Tibial nerve (tissue), 4 donors: ENCODE data around the gene LZTFL1. TPM values are rescaled to one million over a fixed set of nuclear protein-coding genes. Genes with fewer than 3 reads are reported as not detected.

Experiments
- DNase-seq, 2 donors: peaks; one replicate each; pipeline ENCODE4 v3.0.0-alpha.2; 2019; ENCODE audit warnings: low spot score in 2 of 2
- H3K27ac ChIP-seq, 4 donors: fragments of 200-600 bp; sonication (generic) in 3 of 4; one replicate each; pipeline ENCODE4 v1.5.1; 2017 to 2019; ENCODE audit warnings: mild to moderate bottlenecking in 1 of 4
- H3K27me3 ChIP-seq, 2 donors: fragments of 200-600 bp; sonication (generic) in 1 of 2; one replicate each; pipeline versions ENCODE4 v1.5.1 to v1.6.0; 2017 to 2019
- H3K36me3 ChIP-seq, 3 donors: fragments of 200-600 bp; sonication (generic); one replicate each; pipeline ENCODE4 v1.5.1; 2018 to 2019
- H3K4me1 ChIP-seq, 4 donors: fragments of 200-600 bp; sonication (generic) in 3 of 4; one replicate each; pipeline ENCODE4 v1.5.1; 2017 to 2019
- H3K4me3 ChIP-seq, 4 donors: fragments of 200-600 bp; sonication (generic) in 3 of 4; one replicate each; pipeline ENCODE4 v1.5.1; 2017 to 2019; ENCODE audit warnings: mild to moderate bottlenecking in 1 of 4, moderate library complexity in 1 of 4
- H3K9me3 ChIP-seq, 4 donors: fragments of 200-600 bp; sonication (generic) in 3 of 4; one replicate each; pipeline ENCODE4 v1.5.1; 2017 to 2019
- EP300 ChIP-seq, 2 donors: sonication (generic); formaldehyde crosslinking; IDR thresholded peaks; one replicate each; pipeline ENCODE4 v1.6.1; 2017; ENCODE audit warnings: antibody characterized with exemption in 2 of 2, mild to moderate bottlenecking in 1 of 2
- POLR2A ChIP-seq, 2 donors: fragments of 450-650 bp; IDR thresholded peaks; one replicate each; pipeline ENCODE4 v1.6.1; 2017; ENCODE audit warnings: antibody characterized with exemption in 2 of 2, mild to moderate bottlenecking in 2 of 2, moderate library complexity in 2 of 2
- WGBS, 2 donors: methylation state at CpG; one replicate each; pipeline ENCODE4 v1.1.5; 2018; 5-methylcytosine and 5-hydroxymethylcytosine counted together
- total RNA-seq, 4 donors: library from RNA; depleted of rRNA; stranded (reverse); fragments of >200 nt; gene quantifications; one replicate each; pipeline ENCODE4 v1.1.0, GENCODE V29; 2016
- TF ChIP-seq, protein P1 (sequence below), 5 experiments: fragments of 200-600 bp in 3 of 5; fragments of 450-650 bp in 2 of 5; sonication (generic) in 3 of 5; IDR thresholded peaks; one replicate each; pipeline ENCODE4 v1.5.1; 2016 to 2019; ENCODE audit warnings: antibody characterized with exemption in 5 of 5, mild to moderate bottlenecking in 3 of 5, moderate library complexity in 2 of 5

LZTFL1 gene
- total RNA-seq, 4 donors from 2014 or later = 12.6 to 32.2 (median 21.3) TPM

DNA sequence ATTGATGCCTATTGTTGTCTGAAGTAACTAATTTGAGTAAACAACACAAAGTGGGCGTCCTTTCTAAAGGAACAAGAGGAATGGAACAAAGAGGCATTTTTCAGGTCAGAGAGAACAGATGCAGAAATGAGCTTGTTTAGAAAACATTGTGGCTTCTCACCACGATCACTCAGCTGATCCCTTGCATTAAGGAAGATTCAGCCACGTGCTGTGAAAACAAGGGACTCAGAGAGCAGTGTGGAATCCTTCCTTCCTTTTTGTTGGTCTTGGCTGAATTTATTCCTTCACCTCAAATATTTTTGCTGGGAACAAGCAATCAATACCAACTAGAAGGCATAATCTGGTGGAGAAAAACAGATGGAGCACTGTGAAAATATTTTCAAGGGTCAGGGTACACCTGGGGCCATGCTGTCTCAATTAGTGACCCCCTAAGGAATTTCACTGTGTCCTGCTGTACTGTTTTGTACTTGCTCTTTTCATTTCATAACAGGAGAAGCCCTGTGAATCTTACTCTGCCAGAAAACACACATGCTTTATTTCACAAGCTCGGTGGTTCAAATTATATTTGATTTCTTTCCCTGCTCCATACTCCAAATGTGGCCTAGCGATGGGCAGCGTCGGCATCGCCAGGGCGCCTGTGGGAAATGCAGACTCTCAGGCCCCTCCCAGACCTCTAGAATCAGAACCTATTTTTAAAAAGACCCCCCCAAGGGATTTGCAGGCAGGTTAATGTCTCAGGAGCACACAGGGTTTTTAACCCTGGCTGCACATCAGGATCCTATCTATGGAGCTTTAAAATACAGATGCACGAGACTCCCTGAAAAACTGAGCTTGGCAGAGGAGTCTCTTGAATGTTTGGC is 34.0 kb downstream of the LZTFL1 start:
- H3K27ac ChIP-seq = peak overlapping the region in 2 of 4 donors; percentile 56 to 68
- H3K9me3 ChIP-seq = no peaks in the 10 kb centered on the region
- no peak for DNase-seq
- no peak overlapping the region for H3K4me3 ChIP-seq
- peaks cover 0 to 1% (median 0%) of the 10 kb centered on the region in 3 donors for H3K36me3 ChIP-seq
- TF ChIP-seq, protein P1, sequence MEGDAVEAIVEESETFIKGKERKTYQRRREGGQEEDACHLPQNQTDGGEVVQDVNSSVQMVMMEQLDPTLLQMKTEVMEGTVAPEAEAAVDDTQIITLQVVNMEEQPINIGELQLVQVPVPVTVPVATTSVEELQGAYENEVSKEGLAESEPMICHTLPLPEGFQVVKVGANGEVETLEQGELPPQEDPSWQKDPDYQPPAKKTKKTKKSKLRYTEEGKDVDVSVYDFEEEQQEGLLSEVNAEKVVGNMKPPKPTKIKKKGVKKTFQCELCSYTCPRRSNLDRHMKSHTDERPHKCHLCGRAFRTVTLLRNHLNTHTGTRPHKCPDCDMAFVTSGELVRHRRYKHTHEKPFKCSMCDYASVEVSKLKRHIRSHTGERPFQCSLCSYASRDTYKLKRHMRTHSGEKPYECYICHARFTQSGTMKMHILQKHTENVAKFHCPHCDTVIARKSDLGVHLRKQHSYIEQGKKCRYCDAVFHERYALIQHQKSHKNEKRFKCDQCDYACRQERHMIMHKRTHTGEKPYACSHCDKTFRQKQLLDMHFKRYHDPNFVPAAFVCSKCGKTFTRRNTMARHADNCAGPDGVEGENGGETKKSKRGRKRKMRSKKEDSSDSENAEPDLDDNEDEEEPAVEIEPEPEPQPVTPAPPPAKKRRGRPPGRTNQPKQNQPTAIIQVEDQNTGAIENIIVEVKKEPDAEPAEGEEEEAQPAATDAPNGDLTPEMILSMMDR (IDR thresholded peaks at IDR 0.05) = no peak
- TF ChIP-seq EP300 (IDR thresholded peaks at IDR 0.05) = peak in 1 of 2 donors; percentile 79
- no peaks in the 10 kb centered on the region for H3K27me3 ChIP-seq
- WGBS, 2 donors = 43 to 46% methylated on average over 10 of the region's 10 CpGs
- H3K4me1 ChIP-seq = peaks cover 0 to 21% (median 0%) of the 10 kb centered on the region in 4 donors

DNA sequence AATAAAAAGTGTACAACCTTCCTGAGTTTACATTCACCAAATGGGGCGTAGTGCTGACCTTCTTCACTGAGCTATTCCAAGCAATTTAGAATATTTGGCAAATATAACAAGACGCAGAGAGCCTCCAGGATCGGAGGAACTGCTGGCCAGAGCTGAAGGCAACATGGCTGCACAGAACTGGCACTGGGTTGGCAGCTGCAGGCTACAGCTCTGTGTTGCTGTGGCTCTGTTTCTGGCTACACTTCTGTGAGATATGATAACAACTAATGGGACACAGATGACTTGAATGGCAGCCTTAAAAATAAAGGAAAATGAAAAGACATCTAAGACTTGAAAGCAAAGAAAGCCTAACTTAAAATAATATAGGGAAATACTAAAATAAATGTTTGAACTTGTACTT is 34.8 kb downstream of the LZTFL1 start:
- H3K4me1 ChIP-seq = peaks cover 0 to 21% (median 0%) of the 10 kb centered on the region in 4 donors
- H3K27me3 ChIP-seq = no peaks in the 10 kb centered on the region
- no peaks in the 10 kb centered on the region for H3K9me3 ChIP-seq
- no peak for DNase-seq
- H3K27ac ChIP-seq = peak overlapping the region in 2 of 4 donors; percentile 50 to 68
- H3K4me3 ChIP-seq = no peak overlapping the region
- no peaks in the 10 kb centered on the region for H3K36me3 ChIP-seq
- 73 to 79% methylated on average over 3 of the region's 3 CpGs for WGBS, 2 donors
- TF ChIP-seq EP300 (IDR thresholded peaks at IDR 0.05) (no peak), POLR2A (IDR thresholded peaks at IDR 0.05) (no peak)

DNA sequence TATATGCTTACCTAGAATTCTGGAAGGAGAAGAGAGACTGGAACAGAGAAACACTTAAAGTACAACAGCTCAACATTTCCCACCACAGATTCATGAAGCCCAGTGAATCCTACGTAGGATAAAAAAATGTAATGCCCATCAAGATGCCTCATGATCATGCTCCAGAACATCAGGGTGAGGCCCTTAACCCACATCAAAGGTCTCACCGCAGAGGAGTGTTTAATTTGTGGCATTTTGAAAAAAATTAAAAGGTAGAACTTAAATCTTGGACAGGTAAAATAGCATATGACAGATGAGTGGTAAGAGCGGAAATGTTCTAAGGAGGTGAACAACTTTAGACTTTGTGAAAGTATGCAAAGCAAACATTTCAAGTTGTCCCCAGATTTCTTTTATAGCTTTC is 35.8 kb downstream of the LZTFL1 start:
- H3K27ac ChIP-seq = no peak overlapping the region
- H3K27me3 ChIP-seq = no peaks in the 10 kb centered on the region
- DNase-seq = no peak
- no peaks in the 10 kb centered on the region for H3K9me3 ChIP-seq
- TF ChIP-seq, protein P1 (IDR thresholded peaks at IDR 0.05) = no peak
- no peak for TF ChIP-seq POLR2A (IDR thresholded peaks at IDR 0.05)
- no peak overlapping the region for H3K4me3 ChIP-seq
- H3K4me1 ChIP-seq = peaks cover 0 to 21% (median 0%) of the 10 kb centered on the region in 4 donors
- WGBS, 2 donors = 94 to 97% methylated on average over 3 of the region's 3 CpGs
- no peaks in the 10 kb centered on the region for H3K36me3 ChIP-seq

DNA sequence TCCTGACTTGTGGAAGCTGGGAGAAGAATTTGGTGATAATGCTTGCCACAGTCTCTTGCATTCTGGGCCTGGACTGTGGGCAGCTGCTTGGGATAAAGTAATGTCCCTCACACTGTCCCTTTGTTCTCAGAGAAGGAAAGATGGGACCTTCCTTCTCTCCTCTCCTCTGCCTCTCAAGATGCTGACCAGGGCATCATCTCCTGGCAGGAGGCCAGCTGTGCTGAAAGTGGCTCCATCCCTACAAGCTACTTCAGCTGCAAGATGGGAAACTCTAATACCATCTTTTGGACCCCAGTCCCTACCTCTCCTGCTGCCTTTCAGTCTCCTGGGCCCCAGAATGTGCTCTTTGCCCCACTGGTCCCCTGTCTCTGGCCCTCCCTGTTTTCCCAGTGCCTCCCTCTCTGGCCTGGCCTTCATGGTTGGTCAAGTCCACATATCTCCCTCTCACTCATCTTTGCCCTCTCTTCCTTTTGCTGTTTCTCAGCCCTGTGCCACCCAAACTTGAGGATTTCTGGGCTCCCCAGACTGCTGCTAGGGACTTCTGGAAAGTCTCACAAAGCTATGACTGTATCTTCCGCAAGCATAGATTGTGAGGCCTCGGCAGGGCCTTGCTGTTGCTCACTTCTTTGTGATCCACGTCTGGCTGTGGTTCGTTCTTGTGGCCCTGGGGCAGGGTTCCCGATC is 38.5 kb downstream of the LZTFL1 start:
- no peaks in the 10 kb centered on the region for H3K36me3 ChIP-seq
- H3K4me1 ChIP-seq = peaks cover 0 to 13% (median 0%) of the 10 kb centered on the region in 4 donors
- H3K27ac ChIP-seq = no peak overlapping the region
- H3K9me3 ChIP-seq = no peaks in the 10 kb centered on the region
- DNase-seq = peak in 1 of 2 donors; percentile 26
- WGBS, 2 donors = 90 to 91% methylated on average over 5 of the region's 5 CpGs
- no peak overlapping the region for H3K4me3 ChIP-seq
- no peak for TF ChIP-seq EP300 (IDR thresholded peaks at IDR 0.05)
- no peak for TF ChIP-seq POLR2A (IDR thresholded peaks at IDR 0.05)
- peaks cover 0 to 20% of the 10 kb centered on the region in 2 donors for H3K27me3 ChIP-seq

DNA sequence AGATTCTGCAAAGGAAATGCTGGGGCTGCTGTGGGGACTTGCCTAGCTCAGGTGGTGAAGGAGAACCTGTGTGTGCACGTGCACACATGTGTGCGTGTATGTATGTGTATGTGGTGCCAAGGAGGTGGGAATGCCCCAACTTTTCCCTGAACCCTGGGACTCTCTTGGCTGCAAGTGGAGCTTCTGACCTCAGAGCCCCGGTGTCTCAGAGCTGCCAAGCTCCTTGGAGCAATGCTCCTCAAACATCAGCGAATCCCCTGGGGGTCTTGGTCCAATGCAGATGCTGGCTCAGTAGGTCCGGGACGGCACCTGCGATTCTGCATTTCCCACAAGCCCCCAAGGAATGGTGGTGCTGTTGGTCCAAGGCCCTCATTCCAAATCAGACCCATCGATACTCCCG is 39.8 kb downstream of the LZTFL1 start:
- Histone ChIP-seq H3K4me1 (peaks cover 0 to 3% (median 0%) of the 10 kb centered on the region in 4 donors), H3K36me3 (no peaks in the 10 kb centered on the region), H3K9me3 (no peaks in the 10 kb centered on the region), H3K27me3 (peaks cover 0 to 33% of the 10 kb centered on the region in 2 donors), H3K27ac (no peak overlapping the region), H3K4me3 (no peak overlapping the region)
- 85 to 87% methylated on average over 9 of the region's 9 CpGs for WGBS, 2 donors
- DNase-seq = no peak
- TF ChIP-seq EP300 (IDR thresholded peaks at IDR 0.05) (no peak), POLR2A (IDR thresholded peaks at IDR 0.05) (no peak)
- TF ChIP-seq, protein P1 (IDR thresholded peaks at IDR 0.05) = no peak

DNA sequence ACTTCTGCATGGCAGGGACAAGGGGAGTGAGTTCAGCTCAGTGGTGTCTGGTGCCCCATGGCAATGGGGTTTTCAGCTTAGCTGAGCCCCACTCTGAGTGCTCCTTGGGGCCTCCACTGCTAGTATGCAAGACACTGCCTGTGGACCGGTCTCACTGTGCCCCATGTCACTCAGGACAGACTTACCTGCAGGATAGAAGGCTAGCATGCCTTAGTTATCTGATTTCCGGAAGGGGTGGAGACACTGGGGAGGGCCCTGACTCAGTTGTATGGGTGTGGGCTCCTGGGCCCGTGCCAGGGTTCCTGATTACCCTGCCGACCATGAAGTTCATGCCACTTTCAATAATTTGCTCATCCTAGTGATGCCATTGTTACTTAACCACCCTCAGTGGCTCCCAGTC is 41.3 kb downstream of the LZTFL1 start:
- Histone ChIP-seq H3K27me3 (peaks cover 0 to 48% of the 10 kb centered on the region in 2 donors), H3K36me3 (no peaks in the 10 kb centered on the region), H3K9me3 (no peaks in the 10 kb centered on the region), H3K4me1 (peaks cover 0 to 14% (median 10%) of the 10 kb centered on the region in 4 donors), H3K4me3 (no peak overlapping the region), H3K27ac (no peak overlapping the region)
- TF ChIP-seq EP300 (IDR thresholded peaks at IDR 0.05) (no peak), POLR2A (IDR thresholded peaks at IDR 0.05) (no peak)
- TF ChIP-seq, protein P1 (IDR thresholded peaks at IDR 0.05) = no peak
- 73 to 78% methylated on average over 3 to 4 of the region's 4 CpGs for WGBS, 2 donors
- no peak for DNase-seq
